IPS-18a (cell line): ENCODE results near the gene CDK5RAP3.
"Not testable (repeated sequence)": the region's sequence is repeated elsewhere in the genome, so short reads cannot be mapped to it uniquely, and the experiment has no call there.

Experiments used
- H3K27ac ChIP-seq: one replicate; pipeline ENCODE4 v1.5.1; 2013; ENCODE audit warnings: low read length
- H3K27me3 ChIP-seq: one replicate; pipeline ENCODE4 v1.6.1; 2013; ENCODE audit warnings: mild to moderate bottlenecking, low read length; ENCODE audit not compliant: control insufficient read depth, insufficient read depth
- H3K36me3 ChIP-seq: one replicate; pipeline ENCODE4 v1.6.1; 2013; ENCODE audit warnings: low read depth, low read length; ENCODE audit not compliant: control insufficient read depth
- H3K4me1 ChIP-seq: one replicate; pipeline ENCODE4 v1.6.1; 2013; ENCODE audit warnings: low read depth, low read length; ENCODE audit not compliant: control insufficient read depth
- H3K4me3 ChIP-seq: one replicate; pipeline ENCODE4 v1.5.1; 2013; ENCODE audit warnings: low read length
- H3K9ac ChIP-seq: one replicate; pipeline ENCODE4 v1.6.1; 2013; ENCODE audit warnings: mild to moderate bottlenecking, low read length, moderate library complexity
- H3K9me3 ChIP-seq: one replicate; pipeline ENCODE4 v1.6.1; 2013; ENCODE audit warnings: low read depth, low read length; ENCODE audit not compliant: control insufficient read depth

Gene CDK5RAP3

DNA sequence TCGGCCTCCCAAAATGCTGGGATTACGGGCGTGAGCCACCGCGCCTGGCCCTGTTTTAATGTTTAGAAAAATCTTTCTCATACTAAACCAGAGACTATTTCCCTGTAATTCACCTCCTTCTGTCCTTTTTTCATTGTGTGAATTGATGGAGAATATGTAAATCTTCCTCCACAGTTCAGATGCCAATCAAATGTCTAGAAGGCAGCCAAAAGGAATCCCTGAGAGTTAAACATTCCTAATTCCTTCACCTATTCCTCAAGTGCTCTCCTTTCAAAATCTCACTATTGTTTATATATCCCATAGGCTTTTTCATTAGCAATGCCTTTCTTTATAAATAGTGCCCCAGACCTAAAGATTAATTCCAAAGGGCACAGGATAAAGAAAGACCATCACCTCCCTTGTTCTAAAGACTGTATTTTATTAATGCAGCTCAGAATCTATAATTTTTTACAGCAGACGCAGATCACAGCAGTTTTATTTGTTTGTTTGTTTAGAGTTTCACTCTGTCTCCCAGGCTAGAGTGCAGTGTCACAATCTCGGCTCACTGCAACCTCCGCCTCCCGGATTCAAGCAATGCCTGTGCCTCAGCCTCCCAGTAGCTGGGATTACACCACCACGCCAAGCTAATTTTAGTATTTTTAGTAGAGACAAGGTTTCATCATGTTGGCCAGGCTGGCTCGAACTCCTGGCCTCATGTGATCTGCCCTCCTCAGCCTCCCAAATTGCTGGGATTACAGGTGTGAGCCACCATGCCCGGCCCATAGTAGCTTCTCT, 36.2 kb downstream of the CDK5RAP3 start:
- Histone ChIP-seq H3K9ac (no peak overlapping the region), H3K4me3 (no peak overlapping the region), H3K27ac (no peak overlapping the region), H3K9me3 (no peaks in the 10 kb centered on the region), H3K4me1 (peaks cover 41% of the 10 kb centered on the region), H3K36me3 (no peaks in the 10 kb centered on the region), H3K27me3 (no peaks in the 10 kb centered on the region)

DNA sequence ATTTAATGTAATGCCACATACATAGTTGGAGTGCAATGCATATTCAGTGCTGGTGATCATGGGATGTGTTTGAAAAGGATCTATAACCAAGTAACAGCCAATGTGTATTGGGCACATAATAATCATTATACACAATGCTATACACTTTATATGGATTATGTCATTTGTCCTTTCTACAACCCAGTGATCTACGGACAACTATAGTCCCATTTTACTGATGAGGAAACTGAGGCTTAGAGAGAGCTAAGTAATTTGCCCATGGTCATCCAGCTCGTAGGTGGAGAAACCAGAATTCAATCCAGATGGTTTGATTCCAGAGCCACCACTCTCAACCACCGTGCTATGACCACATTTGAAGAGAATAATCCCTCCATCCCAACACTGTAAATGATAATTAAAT, 39.3 kb downstream of the CDK5RAP3 start:
- Histone ChIP-seq H3K9me3 (no peaks in the 10 kb centered on the region), H3K9ac (no peak overlapping the region), H3K4me3 (no peak overlapping the region), H3K36me3 (no peaks in the 10 kb centered on the region), H3K27me3 (peaks cover 21% of the 10 kb centered on the region), H3K27ac (no peak overlapping the region), H3K4me1 (peaks cover 35% of the 10 kb centered on the region)

DNA sequence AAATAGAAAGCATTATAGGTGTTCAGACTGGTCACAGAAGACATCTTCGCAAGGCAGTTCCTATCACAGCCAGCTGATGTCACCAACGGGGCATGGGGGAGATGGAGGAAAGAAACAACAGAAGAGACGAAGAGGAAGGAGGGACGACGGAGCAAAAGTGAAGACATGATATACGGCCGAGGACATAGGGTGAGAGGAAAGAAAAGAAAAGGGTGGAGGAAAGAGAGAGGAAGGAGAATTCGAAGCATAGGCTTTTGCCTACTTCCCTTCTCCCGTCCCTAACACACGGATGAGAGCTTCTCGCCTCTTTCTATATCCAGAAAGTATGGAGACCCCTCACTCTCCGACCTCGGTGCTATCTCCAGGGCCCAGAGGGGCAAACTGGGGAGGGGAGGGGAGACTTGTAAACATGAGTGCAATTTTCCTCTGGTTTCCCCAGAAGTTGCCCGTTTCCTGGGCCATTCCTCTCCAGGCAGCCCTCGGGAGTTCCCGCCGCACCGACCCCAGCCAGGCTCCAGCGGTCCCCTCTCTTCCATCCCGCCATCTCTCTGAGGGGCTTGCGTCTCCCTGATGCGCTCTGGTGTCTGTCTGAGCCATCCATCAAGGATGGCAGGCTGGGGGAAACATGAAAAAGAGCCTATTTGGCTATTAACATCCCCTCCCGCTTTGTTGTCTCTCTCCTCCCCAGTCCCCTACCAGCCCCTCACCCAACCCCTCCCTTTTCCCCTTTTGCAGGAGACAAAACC, 40.7 kb downstream of the CDK5RAP3 start:
- Histone ChIP-seq H3K27me3 (peaks cover 21% of the 10 kb centered on the region), H3K9me3 (no peaks in the 10 kb centered on the region), H3K4me3 (peak overlapping the region; percentile 75), H3K27ac (no peak overlapping the region), H3K4me1 (peaks cover 29% of the 10 kb centered on the region), H3K36me3 (no peaks in the 10 kb centered on the region), H3K9ac (peak overlapping the region; percentile 41)

DNA sequence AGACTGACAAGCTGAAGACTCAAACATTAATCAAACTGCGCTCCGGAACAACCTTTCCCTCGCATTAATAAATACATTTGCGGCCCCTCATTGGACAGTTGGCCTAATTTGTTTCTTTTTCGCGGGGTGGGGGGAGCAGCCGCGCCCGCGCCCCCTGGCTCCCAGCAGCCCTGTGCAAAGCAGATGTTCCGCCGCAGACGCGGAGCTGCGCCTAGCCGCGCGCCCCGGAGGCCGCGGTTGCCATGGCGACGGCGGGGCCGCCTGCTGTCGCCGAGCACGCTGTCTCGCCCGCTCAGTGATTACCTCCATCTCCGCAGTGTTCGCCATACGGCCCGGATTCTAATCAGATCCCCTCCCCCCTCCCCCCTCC, 41.2 kb downstream of the CDK5RAP3 start:
- Histone ChIP-seq H3K27me3 (peaks cover 21% of the 10 kb centered on the region), H3K4me3 (peak overlapping the region; percentile 75), H3K4me1 (peaks cover 29% of the 10 kb centered on the region), H3K36me3 (no peaks in the 10 kb centered on the region), H3K27ac (no peak overlapping the region), H3K9me3 (no peaks in the 10 kb centered on the region), H3K9ac (peak overlapping the region; percentile 41)

DNA sequence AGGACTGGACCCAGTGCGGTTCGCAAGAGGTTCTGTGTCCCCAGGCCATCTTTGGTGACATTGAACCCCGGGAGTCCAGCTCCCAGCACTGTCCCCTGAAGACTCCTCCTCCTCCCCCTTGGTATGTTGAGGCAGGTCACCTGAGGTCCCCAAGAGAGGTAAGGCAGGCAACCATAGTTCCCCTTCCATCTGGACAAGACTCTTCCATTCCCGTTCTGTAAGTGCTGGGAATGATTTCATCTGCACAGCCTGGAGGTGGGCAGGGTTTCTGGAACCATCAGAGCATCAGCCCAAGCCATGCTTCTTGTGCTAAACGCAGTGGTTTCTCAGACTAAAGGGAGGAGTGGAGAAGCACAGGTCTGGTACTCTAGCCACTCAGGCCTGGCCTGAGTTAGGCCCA, 41.7 kb downstream of the CDK5RAP3 start:
- peak overlapping the region; percentile 26 for H3K9ac ChIP-seq
- no peaks in the 10 kb centered on the region for H3K36me3 ChIP-seq
- H3K27me3 ChIP-seq: peaks cover 21% of the 10 kb centered on the region
- peaks cover 29% of the 10 kb centered on the region for H3K4me1 ChIP-seq
- H3K4me3 ChIP-seq: peak overlapping the region; percentile 21
- no peak overlapping the region for H3K27ac ChIP-seq
- no peaks in the 10 kb centered on the region for H3K9me3 ChIP-seq

DNA sequence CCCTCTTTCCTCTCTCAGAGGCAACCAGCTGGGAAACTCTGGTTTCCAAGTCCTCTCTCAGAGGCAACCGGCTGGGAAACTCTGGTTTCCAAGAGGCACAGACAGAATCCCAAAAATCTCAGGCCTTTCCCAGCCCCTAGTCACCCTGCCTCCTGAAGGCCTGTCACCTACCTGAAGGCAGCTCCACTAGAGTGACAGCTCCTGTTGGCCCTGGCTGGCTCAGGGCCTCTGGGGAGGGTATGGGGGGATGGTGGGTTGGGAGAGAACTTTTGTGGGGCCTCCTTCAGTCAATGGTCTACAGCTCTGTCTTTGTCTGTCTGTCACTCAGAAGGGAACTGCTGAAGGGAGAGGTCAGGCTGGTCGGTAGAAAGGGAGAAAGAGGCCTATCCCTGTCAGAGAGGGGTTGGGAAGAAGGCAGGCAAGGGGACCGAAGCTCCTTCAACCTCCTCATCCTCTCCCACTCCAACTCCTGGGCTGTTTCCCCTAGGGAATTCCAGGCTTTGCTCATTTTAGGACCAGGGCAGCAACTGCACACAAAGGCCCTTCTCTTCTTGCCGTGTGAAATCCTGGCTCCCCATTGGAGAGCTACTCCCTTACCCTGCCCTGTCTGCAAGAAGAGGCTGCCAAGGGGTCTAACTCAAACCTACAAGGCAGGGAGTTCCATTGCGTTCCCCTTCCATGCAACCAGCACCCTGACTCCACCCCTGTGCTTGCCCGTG, 43.1 kb downstream of the CDK5RAP3 start:
- Histone ChIP-seq H3K27me3 (peaks cover 21% of the 10 kb centered on the region), H3K9me3 (no peaks in the 10 kb centered on the region), H3K4me3 (no peak overlapping the region), H3K9ac (no peak overlapping the region), H3K4me1 (peaks cover 29% of the 10 kb centered on the region), H3K36me3 (no peaks in the 10 kb centered on the region), H3K27ac (no peak overlapping the region)

DNA sequence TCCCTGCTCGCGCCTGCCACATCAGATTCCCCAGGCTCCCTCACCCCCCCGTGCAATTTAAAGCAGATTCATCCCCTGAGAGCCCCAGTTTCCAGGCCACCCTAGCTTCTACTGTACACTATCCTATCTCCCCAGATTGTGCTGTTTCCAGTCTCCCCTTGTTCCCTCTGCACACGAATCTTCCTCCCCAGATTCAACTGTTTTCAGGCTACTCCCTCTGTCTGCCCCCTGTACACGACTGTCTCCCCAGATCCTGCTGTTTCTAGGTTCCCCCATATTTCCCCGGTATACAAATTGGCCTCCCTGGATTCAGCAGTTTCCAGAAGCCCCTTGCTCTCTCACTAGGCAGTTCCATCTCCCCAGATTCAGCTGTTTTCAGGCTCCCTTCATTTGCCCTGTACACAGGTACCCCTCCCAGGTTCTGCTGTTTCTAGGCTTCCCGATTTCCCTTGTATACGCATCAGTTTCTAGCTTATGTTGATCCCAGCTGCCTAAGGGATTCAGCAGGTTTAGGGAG, 43.7 kb downstream of the CDK5RAP3 start:
- Histone ChIP-seq H3K27me3 (peaks cover 21% of the 10 kb centered on the region), H3K4me1 (peaks cover 29% of the 10 kb centered on the region), H3K4me3 (no peak overlapping the region), H3K9me3 (no peaks in the 10 kb centered on the region), H3K27ac (no peak overlapping the region), H3K36me3 (no peaks in the 10 kb centered on the region), H3K9ac (no peak overlapping the region)

DNA sequence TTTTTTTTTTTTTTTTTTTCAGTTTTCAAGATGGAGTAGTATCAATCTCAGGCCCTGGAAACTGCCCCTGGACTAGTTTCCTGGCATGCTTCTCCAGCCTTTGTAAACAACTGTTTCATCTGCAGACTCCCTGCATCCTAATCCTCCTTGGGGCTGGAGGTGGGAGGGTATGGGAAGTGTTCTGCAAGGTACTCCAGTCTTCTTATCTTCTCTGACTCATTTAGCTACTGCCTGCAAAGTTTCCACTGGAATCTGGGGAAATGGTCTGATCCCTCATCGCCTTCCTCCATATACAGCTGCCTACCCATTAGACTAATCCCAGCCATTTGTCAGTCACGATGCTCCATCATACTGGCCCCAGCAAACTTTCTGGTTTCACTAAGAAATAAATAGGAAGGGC, 45.2 kb downstream of the CDK5RAP3 start:
- H3K27me3 ChIP-seq: peaks cover 21% of the 10 kb centered on the region
- no peak overlapping the region for H3K27ac ChIP-seq
- no peaks in the 10 kb centered on the region for H3K9me3 ChIP-seq
- no peaks in the 10 kb centered on the region for H3K36me3 ChIP-seq
- no peak overlapping the region for H3K4me3 ChIP-seq
- peaks cover 27% of the 10 kb centered on the region for H3K4me1 ChIP-seq
- H3K9ac ChIP-seq: no peak overlapping the region

DNA sequence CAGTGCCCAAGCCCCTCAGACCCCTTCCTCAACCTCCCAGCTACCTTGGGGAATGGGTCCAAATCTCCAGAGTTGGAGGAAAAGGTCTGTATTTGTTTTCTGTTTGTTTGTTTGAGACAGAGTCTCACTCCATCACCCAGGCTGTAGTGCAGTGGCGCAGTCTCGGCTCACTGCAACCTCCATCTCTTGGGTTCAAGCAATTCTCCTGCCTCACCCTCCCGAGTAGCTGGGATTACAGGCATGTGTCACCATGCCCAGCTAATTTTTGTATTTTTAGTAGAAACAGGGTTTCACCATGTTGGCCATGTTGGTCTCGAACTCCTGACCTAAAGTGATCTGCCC, 46.9 kb downstream of the CDK5RAP3 start:
- not testable (repeated sequence) for H3K9me3 ChIP-seq, H3K36me3 ChIP-seq, H3K27ac ChIP-seq, H3K4me3 ChIP-seq, H3K9ac ChIP-seq
- H3K4me1 ChIP-seq: peaks cover 21% of the 10 kb centered on the region
- peaks cover 18% of the 10 kb centered on the region for H3K27me3 ChIP-seq

DNA sequence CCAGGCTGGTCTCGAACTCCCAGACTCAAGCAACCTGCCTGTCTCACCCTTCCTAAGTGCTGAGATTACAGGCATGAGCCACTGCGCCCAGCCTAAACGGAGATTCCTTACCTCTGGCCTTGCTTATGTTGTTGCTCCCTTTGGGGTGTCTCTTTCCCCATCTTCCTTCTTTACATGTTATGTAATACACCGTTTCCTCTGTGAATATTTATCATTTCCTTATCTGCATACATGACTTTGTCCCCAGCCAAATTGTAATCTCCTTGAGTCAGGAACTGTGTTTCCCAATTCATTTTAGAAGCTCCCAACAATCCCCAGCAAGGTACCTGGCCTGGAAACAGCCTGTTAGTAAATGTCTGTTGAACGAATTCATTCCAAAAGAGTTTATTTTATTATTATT, 51.0 kb downstream of the CDK5RAP3 start:
- H3K4me1 ChIP-seq: peaks cover 13% of the 10 kb centered on the region
- no peaks in the 10 kb centered on the region for H3K9me3 ChIP-seq
- peaks cover 24% of the 10 kb centered on the region for H3K27me3 ChIP-seq
- no peaks in the 10 kb centered on the region for H3K36me3 ChIP-seq
- H3K4me3 ChIP-seq: no peak overlapping the region
- no peak overlapping the region for H3K9ac ChIP-seq
- no peak overlapping the region for H3K27ac ChIP-seq

DNA sequence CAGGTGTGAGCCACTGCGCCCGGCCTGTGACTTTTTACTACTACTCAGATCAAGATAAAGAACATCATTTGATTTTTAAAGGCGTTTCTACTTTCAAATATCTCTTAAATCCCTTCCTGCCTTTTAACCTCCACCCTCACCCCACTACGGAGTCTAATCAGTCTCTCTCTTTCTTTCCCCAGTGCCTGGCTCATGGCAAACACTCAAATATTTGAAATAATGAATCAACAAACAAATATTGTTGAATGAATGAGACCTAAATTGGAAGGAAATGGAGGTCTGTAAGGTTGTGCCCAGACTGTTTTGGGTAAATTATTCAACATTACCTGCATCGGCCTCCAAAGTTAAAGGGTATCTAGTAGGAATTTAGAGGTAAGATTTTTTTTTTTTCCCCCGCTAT, 52.0 kb downstream of the CDK5RAP3 start:
- peaks cover 13% of the 10 kb centered on the region for H3K4me1 ChIP-seq
- H3K9me3 ChIP-seq: no peaks in the 10 kb centered on the region
- H3K27me3 ChIP-seq: peaks cover 24% of the 10 kb centered on the region
- no peak overlapping the region for H3K27ac ChIP-seq
- peak overlapping the region; percentile 55 for H3K4me3 ChIP-seq
- no peak overlapping the region for H3K9ac ChIP-seq
- no peaks in the 10 kb centered on the region for H3K36me3 ChIP-seq
